Keratinocyte (primary cell): ENCODE measurements around the gene C4B.

Source experiments
- EZH2 ChIP-seq: IDR thresholded peaks from one replicate; pipeline ENCODE4 v1.6.1; 2012; ENCODE audit warnings: inconsistent platforms, mild to moderate bottlenecking, low read length, moderate library complexity
- TF ChIP-seq, protein P1 (sequence below), 3 experiments: IDR thresholded peaks in 1 of 3; conservative IDR thresholded peaks in 1 of 3; optimal IDR thresholded peaks in 1 of 3; 2 replicates in 2 of 3; 3 replicates in 1 of 3; pipeline versions ENCODE3 to v1.5.1; 2011; ENCODE audit warnings: low read length in 3 of 3, mild to moderate bottlenecking in 3 of 3, moderate library complexity in 2 of 3, control low read depth in 1 of 3, inconsistent platforms in 1 of 3; ENCODE audit not compliant: insufficient read depth in 2 of 3; ENCODE audit errors: extremely low read depth in 1 of 3

DNA sequence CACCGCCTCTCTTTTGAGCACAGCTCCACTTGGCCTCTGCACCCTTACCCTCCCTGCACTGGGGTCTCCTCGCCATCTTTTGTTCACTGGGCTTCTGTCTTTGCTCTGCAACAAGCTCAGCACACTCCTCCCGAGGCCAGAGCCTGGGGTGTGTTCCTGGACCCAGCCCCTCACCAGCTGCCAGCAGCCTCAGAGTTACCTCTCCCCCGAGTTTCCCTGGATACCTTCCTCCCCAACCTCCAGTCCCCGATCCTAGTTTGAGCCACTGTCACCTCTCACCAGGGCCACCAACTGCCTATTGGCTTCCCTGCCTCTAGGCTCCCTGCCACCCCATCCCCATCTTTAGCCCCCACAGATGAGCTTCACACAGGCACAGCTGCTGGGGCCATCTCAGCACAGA, 36.0 kb downstream of the C4B start:
- no peak for TF ChIP-seq EZH2
- TF ChIP-seq, protein P1, sequence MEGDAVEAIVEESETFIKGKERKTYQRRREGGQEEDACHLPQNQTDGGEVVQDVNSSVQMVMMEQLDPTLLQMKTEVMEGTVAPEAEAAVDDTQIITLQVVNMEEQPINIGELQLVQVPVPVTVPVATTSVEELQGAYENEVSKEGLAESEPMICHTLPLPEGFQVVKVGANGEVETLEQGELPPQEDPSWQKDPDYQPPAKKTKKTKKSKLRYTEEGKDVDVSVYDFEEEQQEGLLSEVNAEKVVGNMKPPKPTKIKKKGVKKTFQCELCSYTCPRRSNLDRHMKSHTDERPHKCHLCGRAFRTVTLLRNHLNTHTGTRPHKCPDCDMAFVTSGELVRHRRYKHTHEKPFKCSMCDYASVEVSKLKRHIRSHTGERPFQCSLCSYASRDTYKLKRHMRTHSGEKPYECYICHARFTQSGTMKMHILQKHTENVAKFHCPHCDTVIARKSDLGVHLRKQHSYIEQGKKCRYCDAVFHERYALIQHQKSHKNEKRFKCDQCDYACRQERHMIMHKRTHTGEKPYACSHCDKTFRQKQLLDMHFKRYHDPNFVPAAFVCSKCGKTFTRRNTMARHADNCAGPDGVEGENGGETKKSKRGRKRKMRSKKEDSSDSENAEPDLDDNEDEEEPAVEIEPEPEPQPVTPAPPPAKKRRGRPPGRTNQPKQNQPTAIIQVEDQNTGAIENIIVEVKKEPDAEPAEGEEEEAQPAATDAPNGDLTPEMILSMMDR (optimal IDR thresholded peaks at IDR 0.05 in 1 of 3, IDR thresholded peaks at IDR 0.05 in 1 of 3, conservative IDR thresholded peaks at IDR 0.05 in 1 of 3; ENCODE audit: extremely low read depth in 1 of 3, insufficient read depth in 2 of 3, low read length in 3 of 3), result no peak
